Peyer's patch (tissue), 4 donors: ENCODE results near the gene METTL26. TPM values are rescaled to one million over a fixed set of nuclear protein-coding genes. Genes with fewer than 3 reads are reported as not detected.

Source experiments
- DNase-seq, 3 donors: peaks; one replicate each; pipeline ENCODE4 v3.0.0-alpha.2; 2017 to 2019
- H3K27ac ChIP-seq, 4 donors: fragments of 200-600 bp; sonication (generic); one replicate each; pipeline ENCODE4 v1.5.1; 2016 to 2019
- H3K27me3 ChIP-seq, 2 donors: fragments of 200-600 bp; sonication (generic); one replicate each; pipeline ENCODE4 v1.5.1; 2019
- H3K36me3 ChIP-seq, 3 donors: fragments of 200-600 bp; sonication (generic); one replicate each; pipeline ENCODE4 v1.5.1; 2016 to 2019
- H3K4me1 ChIP-seq, 4 donors: fragments of 200-600 bp; sonication (generic); one replicate each; pipeline ENCODE4 v1.5.1; 2016 to 2019
- H3K4me3 ChIP-seq, 4 donors: fragments of 200-600 bp; sonication (generic); 1 replicate in 3 of 4; 2 replicates in 1 of 4; pipeline ENCODE4 v1.5.1; 2016 to 2019; ENCODE audit warnings: mild to moderate bottlenecking in 1 of 4
- H3K9me3 ChIP-seq, 4 donors: fragments of 200-600 bp; sonication (generic); one replicate each; pipeline ENCODE4 v1.5.1; 2016 to 2019; ENCODE audit warnings: mild to moderate bottlenecking in 1 of 4
- CTCF ChIP-seq, 6 experiments: fragments of 450-650 bp in 4 of 6; fragments of 200-600 bp in 2 of 6; sonication (generic) in 1 of 6; IDR thresholded peaks; one replicate each; pipeline ENCODE4 v1.5.1; 2017 to 2019; ENCODE audit warnings: antibody characterized with exemption in 6 of 6, mild to moderate bottlenecking in 3 of 6, moderate library complexity in 1 of 6
- POLR2A ChIP-seq, 2 donors: fragments of 450-650 bp; IDR thresholded peaks; one replicate each; pipeline ENCODE4 v1.5.1; 2017; ENCODE audit warnings: antibody characterized with exemption in 2 of 2, mild to moderate bottlenecking in 2 of 2, moderate library complexity in 2 of 2
- total RNA-seq, 4 donors: library from RNA; depleted of rRNA; stranded (reverse); fragments of >200 nt; gene quantifications; one replicate each; pipeline ENCODE4 v1.1.0, GENCODE V29; 2016

Gene METTL26
- 100 to 1,000 TPM in 1 of 4 donors, 10 to 100 TPM in 3; 44.5 to 153 (median 60.2) TPM for total RNA-seq

- H3K4me3 ChIP-seq: peak within 1 kb of the TSS; percentile 60 to 96 (median 88)
- H3K27ac ChIP-seq: peak within 1 kb of the TSS; percentile 87 to 98 (median 92)
- peaks cover 0 to 21% (median 12%) of the 10 kb centered on the region in 4 donors for H3K4me1 ChIP-seq
- TF ChIP-seq CTCF (IDR thresholded peaks at IDR 0.05) (peak in 3 of 6 experiments; percentile 23 to 49 (median 39)), POLR2A (IDR thresholded peaks at IDR 0.05) (peak; percentile 55 to 61)
- H3K27me3 ChIP-seq: no peaks in the 10 kb centered on the region
- peaks cover 0 to 13% (median 0%) of the 10 kb centered on the region in 3 donors for H3K36me3 ChIP-seq
- DNase-seq: peak; percentile 96 to 98 (median 97)
- H3K9me3 ChIP-seq: no peaks in the 10 kb centered on the region
These were observed at the start of gene METTL26 for GRCh38 chr16:636206-637080. METTL26 (minus strand) TSS chr16:636305; CDS start chr16:636290, 15 bp downstream.

GRCh38 chr16:684961-685696 lies 49.0 kb upstream of the METTL26 start:
- H3K9me3 ChIP-seq: no peaks in the 10 kb centered on the region
- H3K27me3 ChIP-seq: no peaks in the 10 kb centered on the region
- TF ChIP-seq CTCF (IDR thresholded peaks at IDR 0.05): no peak
- no peak for TF ChIP-seq POLR2A (IDR thresholded peaks at IDR 0.05)
- peak overlapping the region in 3 of 4 donors; percentile 55 to 85 (median 75) for H3K27ac ChIP-seq
- peaks cover 0 to 32% (median 0%) of the 10 kb centered on the region in 3 donors for H3K36me3 ChIP-seq
- H3K4me1 ChIP-seq: peaks cover 0 to 52% (median 34%) of the 10 kb centered on the region in 4 donors
- H3K4me3 ChIP-seq: peak overlapping the region; percentile 58 to 83 (median 72)
- no peak for DNase-seq

- Histone ChIP-seq H3K9me3 (no peaks in the 10 kb centered on the region), H3K36me3 (peaks cover 0 to 32% (median 0%) of the 10 kb centered on the region in 3 donors), H3K4me1 (peaks cover 0 to 50% (median 30%) of the 10 kb centered on the region in 4 donors), H3K27me3 (no peaks in the 10 kb centered on the region), H3K4me3 (peak within 1 kb of the TSS; percentile 58 to 83 (median 72)), H3K27ac (peak within 1 kb of the TSS; percentile 55 to 85 (median 68))
- peak; percentile 96 to 99 (median 99) for DNase-seq
- TF ChIP-seq CTCF (IDR thresholded peaks at IDR 0.05) (no peak), POLR2A (IDR thresholded peaks at IDR 0.05) (peak; percentile 40 to 42)
These were observed 48.1 kb upstream of the METTL26 start, which contains the start of gene JMJD8 for GRCh38 chr16:684071-684794. JMJD8 (minus strand) TSS chr16:684334; CDS start chr16:684319, 15 bp downstream.

- Histone ChIP-seq H3K27me3 (no peaks in the 10 kb centered on the region), H3K9me3 (no peaks in the 10 kb centered on the region), H3K27ac (peak overlapping the region; percentile 55 to 85 (median 68)), H3K4me1 (peaks cover 0 to 45% (median 31%) of the 10 kb centered on the region in 4 donors), H3K36me3 (peaks cover 0 to 32% (median 0%) of the 10 kb centered on the region in 3 donors), H3K4me3 (peak overlapping the region; percentile 58 to 83 (median 72))
- TF ChIP-seq POLR2A (IDR thresholded peaks at IDR 0.05): no peak
- no peak for TF ChIP-seq CTCF (IDR thresholded peaks at IDR 0.05)
- DNase-seq: no peak
These were observed 47.4 kb upstream of the METTL26 start for GRCh38 chr16:683396-684070.
